ENCODE measurements around the gene ZBTB4.

The ZBTB4 gene

DNA sequence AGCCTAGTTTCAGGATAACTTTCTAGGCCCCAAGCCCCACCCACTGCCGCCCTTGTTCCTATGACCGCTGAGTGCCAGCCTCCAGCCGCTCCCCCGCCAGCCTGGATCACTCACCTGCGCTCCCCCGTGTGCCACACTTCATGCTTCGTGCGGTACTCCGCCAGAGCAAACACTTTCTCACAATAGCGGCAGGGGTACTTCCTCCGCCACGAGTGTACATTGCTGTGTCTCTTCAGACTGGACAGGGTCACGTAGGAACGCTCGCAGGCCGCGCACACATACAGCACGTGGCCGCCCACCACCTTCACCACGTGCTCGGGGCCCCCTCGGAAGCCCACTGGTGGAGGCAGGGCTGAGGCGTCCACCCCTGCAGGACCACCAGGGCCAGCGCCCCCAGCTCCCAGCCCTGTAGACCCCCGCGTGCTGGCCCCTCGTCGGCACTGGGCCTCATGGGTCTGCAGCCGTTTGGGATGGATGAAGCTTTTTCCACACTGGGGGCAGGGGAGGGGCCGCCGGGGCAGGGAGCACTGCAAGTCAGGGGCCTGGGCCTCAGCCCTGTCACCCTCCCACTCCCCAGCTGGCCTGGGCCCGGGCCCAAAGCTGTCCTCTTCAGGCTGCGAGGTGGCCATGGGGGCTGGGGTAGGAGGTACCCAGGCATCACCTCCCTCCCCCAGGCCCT lies 13.7 kb downstream of the ZBTB4 start:
- DNase-seq (ENCODE audit: low read depth in 2 of 2): no peak
- no peak overlapping the region for H3K4me3 ChIP-seq (replicated peaks in 1 of 2; ENCODE audit: low read depth in 2 of 2, low read length in 2 of 2)
- TF ChIP-seq, protein P1, sequence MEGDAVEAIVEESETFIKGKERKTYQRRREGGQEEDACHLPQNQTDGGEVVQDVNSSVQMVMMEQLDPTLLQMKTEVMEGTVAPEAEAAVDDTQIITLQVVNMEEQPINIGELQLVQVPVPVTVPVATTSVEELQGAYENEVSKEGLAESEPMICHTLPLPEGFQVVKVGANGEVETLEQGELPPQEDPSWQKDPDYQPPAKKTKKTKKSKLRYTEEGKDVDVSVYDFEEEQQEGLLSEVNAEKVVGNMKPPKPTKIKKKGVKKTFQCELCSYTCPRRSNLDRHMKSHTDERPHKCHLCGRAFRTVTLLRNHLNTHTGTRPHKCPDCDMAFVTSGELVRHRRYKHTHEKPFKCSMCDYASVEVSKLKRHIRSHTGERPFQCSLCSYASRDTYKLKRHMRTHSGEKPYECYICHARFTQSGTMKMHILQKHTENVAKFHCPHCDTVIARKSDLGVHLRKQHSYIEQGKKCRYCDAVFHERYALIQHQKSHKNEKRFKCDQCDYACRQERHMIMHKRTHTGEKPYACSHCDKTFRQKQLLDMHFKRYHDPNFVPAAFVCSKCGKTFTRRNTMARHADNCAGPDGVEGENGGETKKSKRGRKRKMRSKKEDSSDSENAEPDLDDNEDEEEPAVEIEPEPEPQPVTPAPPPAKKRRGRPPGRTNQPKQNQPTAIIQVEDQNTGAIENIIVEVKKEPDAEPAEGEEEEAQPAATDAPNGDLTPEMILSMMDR (IDR thresholded peaks at IDR 0.05; ENCODE audit: low read depth, low read length): no peak

DNA sequence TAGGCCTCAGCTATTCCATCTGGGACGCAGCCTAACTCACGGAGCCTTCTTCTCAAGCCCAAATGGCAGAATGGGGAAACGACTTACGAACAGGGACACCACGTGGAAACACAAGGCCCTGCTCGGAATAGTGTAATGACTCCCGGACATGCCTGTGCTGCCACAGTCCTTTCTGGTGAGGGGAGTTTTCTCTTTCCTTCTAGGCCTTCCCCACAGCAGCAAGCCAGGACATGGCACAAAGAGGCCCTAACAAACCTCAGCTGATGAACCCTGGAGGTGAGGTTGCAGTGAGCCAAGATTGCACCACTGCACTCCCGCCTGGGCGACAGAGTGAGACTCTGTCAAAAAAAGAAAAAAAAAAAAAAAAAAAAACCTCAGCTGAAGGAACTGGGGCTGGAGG lies 15.3 kb downstream of the ZBTB4 start:
- DNase-seq (ENCODE audit: low read depth in 2 of 2): no peak
- no peak overlapping the region for H3K4me3 ChIP-seq (replicated peaks in 1 of 2; ENCODE audit: low read depth in 2 of 2, low read length in 2 of 2)
- TF ChIP-seq, protein P1 (IDR thresholded peaks at IDR 0.05; ENCODE audit: low read depth, low read length): no peak

DNA sequence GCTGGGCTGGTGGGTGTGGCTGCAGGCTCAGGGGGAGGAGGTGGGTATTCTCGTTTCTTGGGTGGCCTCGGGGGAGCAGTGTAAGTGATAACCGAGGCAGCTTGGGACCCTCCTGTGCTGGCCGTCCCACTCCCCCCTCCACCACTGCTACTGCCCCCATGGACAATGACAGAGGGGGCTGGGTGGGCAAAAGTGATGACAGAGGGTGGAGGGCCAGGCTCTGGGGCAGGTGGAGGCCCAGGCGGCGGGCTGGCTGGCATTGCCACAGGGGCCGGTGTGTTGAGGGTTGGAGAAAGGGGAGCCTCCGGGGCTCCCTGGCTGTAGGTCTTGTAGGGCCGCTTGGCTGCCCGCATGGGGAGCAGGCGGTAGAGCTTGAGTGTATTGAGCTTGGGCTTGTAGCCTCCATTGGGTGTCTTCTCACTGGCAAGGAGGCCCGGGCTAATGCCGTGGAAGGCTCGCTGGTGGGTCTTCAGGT lies 16.0 kb downstream of the ZBTB4 start:
- TF ChIP-seq, protein P1 (IDR thresholded peaks at IDR 0.05; ENCODE audit: low read depth, low read length): no peak
- H3K4me3 ChIP-seq (replicated peaks in 1 of 2; ENCODE audit: low read depth in 2 of 2, low read length in 2 of 2): no peak overlapping the region
- DNase-seq (ENCODE audit: low read depth in 2 of 2): no peak

DNA sequence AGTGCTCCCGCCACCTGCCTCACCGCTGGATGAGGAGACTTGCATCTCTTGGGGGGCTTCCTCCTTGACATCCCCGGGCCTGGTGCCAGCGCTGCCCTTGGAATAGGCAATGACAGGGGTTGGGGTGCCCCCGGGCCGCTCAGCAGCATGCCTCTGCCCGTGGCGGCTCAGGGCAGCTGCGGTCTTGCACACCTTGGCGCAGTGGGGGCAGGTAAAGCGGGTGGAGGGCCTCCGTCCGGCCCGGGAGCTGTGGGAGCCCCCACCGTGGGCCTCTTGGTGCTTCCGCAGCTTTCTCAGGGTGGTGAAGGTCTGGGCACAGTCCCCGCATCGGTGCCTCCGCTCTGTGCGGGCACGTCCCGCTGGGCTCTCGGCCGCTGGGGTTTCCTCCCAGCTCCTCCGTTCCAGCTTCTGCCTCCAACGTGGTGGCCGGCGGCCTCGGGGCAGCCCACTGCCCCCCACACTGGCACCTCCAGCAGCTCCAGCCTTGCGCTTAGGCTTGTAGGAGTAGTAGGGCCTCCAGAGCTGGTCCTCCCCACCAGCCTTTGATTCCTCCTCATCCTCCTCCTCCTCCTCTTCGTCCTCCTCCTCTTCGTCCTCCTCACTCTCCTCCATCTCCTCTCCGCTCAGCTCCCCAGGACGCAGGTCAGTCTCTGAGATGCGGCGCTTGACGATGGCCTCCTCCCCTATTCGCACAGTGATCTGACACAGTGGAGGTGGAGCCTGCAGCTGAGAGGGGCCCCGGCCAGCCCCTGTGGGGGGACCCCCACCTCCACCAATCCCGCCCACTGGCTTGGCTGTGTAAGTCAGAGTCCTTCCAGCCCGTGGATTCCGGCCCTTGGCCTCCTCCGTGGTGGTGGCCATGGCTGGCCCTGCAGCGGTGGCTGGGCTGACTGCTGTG lies 16.7 kb downstream of the ZBTB4 start:
- TF ChIP-seq, protein P1 (IDR thresholded peaks at IDR 0.05; ENCODE audit: low read depth, low read length): no peak
- DNase-seq (ENCODE audit: low read depth in 2 of 2): no peak
- no peak overlapping the region for H3K4me3 ChIP-seq (replicated peaks in 1 of 2; ENCODE audit: low read depth in 2 of 2, low read length in 2 of 2)

DNA sequence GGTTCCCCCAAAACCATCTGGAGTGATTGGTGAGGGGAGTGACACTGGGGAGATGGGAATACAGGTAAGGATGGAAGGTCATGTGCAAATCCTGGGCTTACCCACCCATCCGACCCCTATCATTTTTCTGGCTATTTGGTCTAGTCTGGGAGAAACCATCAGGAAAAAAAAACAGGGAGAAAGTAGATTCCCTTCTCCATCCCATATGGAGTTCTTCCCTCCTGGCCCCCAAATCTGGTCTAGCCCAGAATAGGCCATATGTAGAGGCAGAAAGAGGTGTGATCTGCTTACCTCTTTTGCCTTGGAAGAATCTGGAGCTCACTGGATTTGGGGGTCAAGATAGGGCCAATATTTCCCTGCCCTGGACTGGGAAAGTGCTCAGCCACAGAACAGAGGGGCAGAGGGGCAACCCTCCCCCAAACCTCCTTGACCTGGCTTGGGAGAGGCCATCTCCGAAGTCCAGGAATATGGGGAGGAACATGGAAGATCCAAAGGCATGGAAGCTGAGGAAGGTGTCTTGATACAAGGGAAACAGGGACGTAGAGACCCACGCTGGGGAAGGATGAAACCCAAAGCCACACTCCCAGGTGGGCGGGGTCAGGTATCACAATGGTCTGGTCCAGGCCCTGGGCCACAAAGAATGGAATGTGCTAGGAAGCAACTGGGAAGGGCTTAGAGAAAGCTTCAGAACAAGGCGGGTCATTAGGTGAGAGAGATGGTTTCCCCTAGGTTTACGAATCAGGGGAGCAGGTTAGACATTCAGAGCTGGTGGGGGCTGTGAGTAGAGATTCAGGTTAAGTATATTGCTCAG lies 18.4 kb downstream of the ZBTB4 start:
- no peak overlapping the region for H3K4me3 ChIP-seq (replicated peaks in 1 of 2; ENCODE audit: low read depth in 2 of 2, low read length in 2 of 2)
- TF ChIP-seq, protein P1 (IDR thresholded peaks at IDR 0.05; ENCODE audit: low read depth, low read length): no peak
- DNase-seq (ENCODE audit: low read depth in 2 of 2): no peak

DNA sequence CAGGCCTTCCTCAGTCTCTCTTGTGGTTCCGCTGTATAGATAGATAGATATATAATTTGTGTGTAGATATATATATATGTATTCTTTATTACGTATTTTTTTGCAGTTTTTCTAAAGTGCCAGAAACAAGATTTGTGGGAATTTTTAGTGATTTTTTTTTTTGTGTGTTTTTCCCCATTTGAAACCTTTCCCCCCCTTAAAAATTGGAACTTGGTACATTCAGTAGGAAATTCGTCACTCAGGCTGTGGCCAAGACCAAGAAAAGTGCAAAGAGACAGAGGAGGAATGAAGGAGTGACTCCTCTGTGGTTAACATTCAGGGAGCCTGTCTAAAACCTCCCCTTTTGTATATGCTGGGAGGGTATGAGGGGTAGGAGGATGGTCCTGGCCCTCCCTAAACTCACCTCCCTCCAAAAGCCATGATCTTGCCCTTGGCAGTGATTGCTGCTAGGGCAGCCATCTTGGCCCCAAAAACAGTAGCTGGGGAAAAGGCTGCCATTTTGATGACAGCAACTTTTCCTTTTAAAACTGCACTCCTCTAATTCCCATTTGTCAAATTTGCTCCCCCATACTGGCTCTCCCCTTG lies 19.4 kb downstream of the ZBTB4 start:
- TF ChIP-seq, protein P1 (IDR thresholded peaks at IDR 0.05; ENCODE audit: low read depth, low read length): no peak
- H3K4me3 ChIP-seq (replicated peaks in 1 of 2; ENCODE audit: low read depth in 2 of 2, low read length in 2 of 2): no peak overlapping the region
- peak in 1 of 2 donors; percentile 32 for DNase-seq (ENCODE audit: low read depth in 2 of 2)
